H1 (cell line): ENCODE data around the gene UGT1A10. TPM values are rescaled to one million over a fixed set of nuclear protein-coding genes. Genes with fewer than 3 reads are reported as not detected.

ENCODE experiments used
- CTCF ChIA-PET: fragments of 300-600 bp; sonication (Branson Sonifier 250); formaldehyde crosslinking; loops from one replicate; lab custom pipeline; 2021; ENCODE audit not compliant: partially characterized antibody; lab: Charles Lee
- POLR2A ChIA-PET: fragments of 300-600 bp; sonication (Branson Sonifier 250); formaldehyde crosslinking; loops from one replicate; lab custom pipeline; 2021; ENCODE audit warnings: inconsistent platforms; ENCODE audit not compliant: partially characterized antibody; lab: Charles Lee
- DNase-seq, 2 experiments: peaks; one replicate each; pipeline versions ENCODE4 v3.0.0 to v3.0.0-alpha.2; 2010 to 2022; ENCODE audit warnings: low spot score in 2 of 2, low read depth in 1 of 2, mixed read lengths in 1 of 2
- FAIRE-seq: peaks from 2 replicates; lab custom pipeline; 2011; peaks lifted over from hg19 to GRCh38; lab: Jason Lieb, UNC
- H2AFZ ChIP-seq: 2 replicates; pipeline ENCODE4 v1.8.1; 2012; ENCODE audit warnings: low read length, inconsistent platforms
- H2AK5ac ChIP-seq: 2 replicates; pipeline ENCODE4 v1.6.1; 2013; ENCODE audit warnings: low read depth, low read length
- H2BK120ac ChIP-seq: replicated peaks from 2 replicates; pipeline ENCODE3; 2013; ENCODE audit warnings: low read depth, low read length, inconsistent platforms
- H2BK12ac ChIP-seq: 2 replicates; pipeline ENCODE4 v1.6.1; 2013; ENCODE audit warnings: low read depth, low read length
- H2BK15ac ChIP-seq: 2 replicates; pipeline ENCODE4 v1.6.1; 2013; ENCODE audit warnings: low read length
- H2BK20ac ChIP-seq: 2 replicates; pipeline ENCODE4 v1.6.1; 2013; ENCODE audit warnings: low read length
- H2BK5ac ChIP-seq: 2 replicates; pipeline ENCODE4 v1.6.1; 2013; ENCODE audit warnings: low read depth, low read length
- H3K14ac ChIP-seq: 2 replicates; pipeline ENCODE4 v1.6.1; 2013; ENCODE audit warnings: inconsistent platforms; ENCODE audit not compliant: insufficient read length
- H3K18ac ChIP-seq: 2 replicates; pipeline ENCODE4 v1.6.1; 2013; ENCODE audit warnings: low read length; ENCODE audit errors: extremely low read depth
- H3K23ac ChIP-seq: 2 replicates; pipeline ENCODE4 v1.6.1; 2013; ENCODE audit warnings: inconsistent platforms; ENCODE audit not compliant: insufficient read length
- H3K23me2 ChIP-seq: 2 replicates; pipeline ENCODE4 v1.6.1; 2013; ENCODE audit warnings: low read depth, low read length
- H3K27ac ChIP-seq: 2 replicates; pipeline ENCODE4 v1.6.1; 2011; ENCODE audit warnings: low read depth, low read length, inconsistent platforms
- H3K27me3 ChIP-seq, 4 experiments: replicated peaks in 1 of 4; 1 replicate in 1 of 4; 2 replicates in 3 of 4; pipeline versions ENCODE4 v1.6.1 to v1.8.1; 2011 to 2013; ENCODE audit warnings: low read length in 3 of 4, mild to moderate bottlenecking in 3 of 4, inconsistent platforms in 2 of 4, mixed read lengths in 2 of 4, moderate library complexity in 1 of 4; ENCODE audit not compliant: control insufficient read depth in 3 of 4, insufficient read depth in 3 of 4; ENCODE audit errors: extremely low read depth in 1 of 4
- H3K36me3 ChIP-seq, 4 experiments: 2 replicates each; pipeline versions ENCODE4 v1.6.1 to v1.8.1; 2011 to 2013; ENCODE audit warnings: mild to moderate bottlenecking in 4 of 4, low read length in 3 of 4, moderate library complexity in 2 of 4, control low read depth in 1 of 4, inconsistent platforms in 1 of 4; ENCODE audit not compliant: insufficient read depth in 4 of 4, control insufficient read depth in 2 of 4
- H3K4ac ChIP-seq: replicated peaks from 2 replicates; pipeline ENCODE3; 2013; ENCODE audit warnings: low read length, low read depth, mixed read lengths, inconsistent platforms; ENCODE audit not compliant: insufficient read length
- H3K4me1 ChIP-seq, 4 experiments: replicated peaks in 1 of 4; 1 replicate in 1 of 4; 2 replicates in 3 of 4; pipeline versions ENCODE4 v1.6.1 to v1.8.1; 2011 to 2013; ENCODE audit warnings: low read length in 3 of 4, inconsistent platforms in 2 of 4, mixed read lengths in 1 of 4; ENCODE audit not compliant: insufficient read depth in 4 of 4, control insufficient read depth in 3 of 4
- H3K4me2 ChIP-seq, 2 experiments: 2 replicates each; pipeline versions ENCODE4 v1.6.1 to v1.8.1; 2011 to 2013; ENCODE audit warnings: low read depth in 2 of 2, low read length in 2 of 2, control low read depth in 1 of 2, inconsistent platforms in 1 of 2, mild to moderate bottlenecking in 1 of 2; ENCODE audit not compliant: insufficient read depth in 1 of 2
- H3K4me3 ChIP-seq, 4 experiments: fragments of 200-600, 300-600 bp in 1 of 4; sonication (generic), shearing (Covaris generic), sonication (Bioruptor Twin) in 1 of 4; 2 replicates each; pipeline versions ENCODE4 v1.5.1 to v1.8.1; 2011 to 2016; ENCODE audit warnings: low read length in 4 of 4, low read depth in 3 of 4, control low read depth in 2 of 4, inconsistent platforms in 2 of 4, mild to moderate bottlenecking in 2 of 4, mixed read lengths in 1 of 4, moderate library complexity in 1 of 4; ENCODE audit not compliant: insufficient read depth in 2 of 4; ENCODE audit errors: extremely low read depth in 1 of 4
- H3K56ac ChIP-seq: replicated peaks from 2 replicates; pipeline ENCODE3; 2013; ENCODE audit warnings: low read depth, mild to moderate bottlenecking, mixed read lengths, low read length, inconsistent platforms; ENCODE audit not compliant: insufficient read length
- H3K79me1 ChIP-seq: 2 replicates; pipeline ENCODE4 v1.6.1; 2013; ENCODE audit warnings: low read depth, low read length, control low read depth
- H3K79me2 ChIP-seq, 2 experiments: 2 replicates each; pipeline versions ENCODE4 v1.6.1 to v1.8.1; 2012 to 2013; ENCODE audit warnings: low read length in 2 of 2, mild to moderate bottlenecking in 2 of 2, inconsistent platforms in 1 of 2; ENCODE audit not compliant: insufficient read depth in 2 of 2, control insufficient read depth in 1 of 2
- H3K9ac ChIP-seq, 4 experiments: replicated peaks in 1 of 4; 1 replicate in 1 of 4; 2 replicates in 3 of 4; pipeline versions ENCODE4 v1.6.1 to v1.8.1; 2011 to 2013; ENCODE audit warnings: low read depth in 3 of 4, low read length in 3 of 4, control low read depth in 2 of 4, mild to moderate bottlenecking in 2 of 4, moderate library complexity in 2 of 4, inconsistent platforms in 1 of 4; ENCODE audit errors: extremely low read depth in 1 of 4
- H3K9me3 ChIP-seq, 2 experiments: 2 replicates each; pipeline versions ENCODE4 v1.6.1 to v1.8.1; 2012 to 2013; ENCODE audit warnings: mild to moderate bottlenecking in 2 of 2, moderate library complexity in 2 of 2, control low read depth in 1 of 2, inconsistent platforms in 1 of 2, low read depth in 1 of 2, low read length in 1 of 2, mixed read lengths in 1 of 2; ENCODE audit not compliant: insufficient read depth in 2 of 2
- H4K20me1 ChIP-seq, 2 experiments: replicated peaks in 1 of 2; 2 replicates each; pipeline versions ENCODE3 to v1.8.1; 2011 to 2013; ENCODE audit warnings: inconsistent platforms in 2 of 2, low read length in 2 of 2, mild to moderate bottlenecking in 1 of 2; ENCODE audit not compliant: insufficient read depth in 2 of 2, control insufficient read depth in 1 of 2
- H4K5ac ChIP-seq: 2 replicates; pipeline ENCODE4 v1.6.1; 2013; ENCODE audit warnings: low read length, low read depth, mixed read lengths, inconsistent platforms; ENCODE audit not compliant: insufficient read length
- H4K8ac ChIP-seq: 2 replicates; pipeline ENCODE4 v1.8.0; 2013; ENCODE audit warnings: mild to moderate bottlenecking, moderate library complexity, low read length, inconsistent platforms; ENCODE audit not compliant: insufficient read depth; ENCODE audit errors: extremely low read depth
- H4K91ac ChIP-seq: replicated peaks from 2 replicates; pipeline ENCODE3; 2013; ENCODE audit warnings: low read length, mixed read lengths, inconsistent platforms; ENCODE audit not compliant: insufficient read length
- CREB1 ChIP-seq: IDR thresholded peaks from 2 replicates; pipeline ENCODE4 v1.6.1; 2012; ENCODE audit warnings: inconsistent platforms
- NRF1 ChIP-seq: IDR thresholded peaks from 2 replicates; pipeline ENCODE4 v1.6.1; 2011; ENCODE audit warnings: mild to moderate bottlenecking, low read depth, low read length, improper control_type of control experiment
- SP4 ChIP-seq: IDR thresholded peaks from 2 replicates; pipeline ENCODE4 v1.6.1; 2012; ENCODE audit warnings: low read length, inconsistent platforms
- WGBS, 2 experiments: shearing (Covaris generic) in 1 of 2; methylation state at CpG; one replicate each; pipeline versions ENCODE4 v1.1.6 to v1.1.7; 2013 to 2015; ENCODE audit warnings: low lambda C conversion rate in 2 of 2, mixed read lengths in 2 of 2, inconsistent platforms in 1 of 2, low coverage in 1 of 2, missing lambda C conversion rate in 1 of 2; ENCODE audit not compliant: insufficient replicate concordance in 2 of 2, insufficient coverage in 1 of 2, insufficient read length in 1 of 2; ENCODE audit errors: extremely low coverage in 1 of 2, missing lambda C conversion rate in 1 of 2; 5-methylcytosine and 5-hydroxymethylcytosine counted together
- polyA plus RNA-seq, 7 experiments: library from polyadenylated mRNA; depleted of rRNA in 3 of 7; stranded (reverse) in 5 of 7; unstranded in 2 of 7; fragments of >200 nt in 5 of 7; fragments of 200-250 nt in 2 of 7; gene quantifications; 1 replicate in 5 of 7; 2 replicates in 1 of 7; 4 replicates in 1 of 7; pipeline versions ENCODE4 v1.2.1 to v1.2.3, GENCODE V29; 2011 to 2013; ENCODE audit warnings: missing spikeins in 2 of 7, mixed read lengths in 2 of 7
- total RNA-seq: library from RNA; stranded (reverse); fragmentation: NEBNext Ultra II Directional; extraction: Animal tissue kit (Norgen Biotek cat#: 25700); gene quantifications from 2 replicates; pipeline ENCODE4 v1.2.1, GENCODE V29; 2021

UGT1A10 gene
- total and polyA plus RNA-seq, 2 of the 8 experiments (the other 6 are each of a cell fraction or from before 2014, with no cell fraction given), result not detected

DNA sequence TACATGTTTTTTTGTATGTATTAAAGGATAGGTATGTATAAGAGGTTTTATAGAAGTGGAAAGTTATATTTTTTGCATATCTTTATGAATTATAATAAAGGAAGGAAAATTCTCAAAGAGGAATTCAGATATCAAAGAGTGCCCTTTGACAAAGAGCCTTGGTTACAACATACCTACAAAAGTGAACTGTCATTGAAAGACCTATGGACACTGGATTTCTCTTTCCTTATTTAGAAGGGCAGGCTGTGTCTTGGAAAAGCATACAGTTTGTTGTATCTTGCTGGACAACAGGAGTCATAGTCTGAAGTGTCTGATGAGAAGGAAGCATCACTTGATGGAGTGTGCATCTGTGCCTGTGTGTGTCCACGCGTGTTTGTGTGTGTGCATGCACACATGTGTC lies 15.2 kb downstream of the UGT1A10 start:
- H4K5ac ChIP-seq, result no peak overlapping the region
- H3K9me3 ChIP-seq, result peaks cover 3 to 9% of the 10 kb centered on the region in 2 experiments; a peak in 1 of 4 replicates
- H3K4ac ChIP-seq, result no peak overlapping the region
- no peak overlapping the region for H2BK12ac ChIP-seq
- no peak overlapping the region for H3K4me3 ChIP-seq
- H3K27me3 ChIP-seq, result no peaks in the 10 kb centered on the region
- no peaks in the 10 kb centered on the region for H3K4me1 ChIP-seq
- H3K56ac ChIP-seq, result no peak overlapping the region
- no peak overlapping the region for H4K91ac ChIP-seq
- H3K4me2 ChIP-seq, result no peak overlapping the region
- H3K79me1 ChIP-seq, result no peaks in the 10 kb centered on the region
- H2AFZ ChIP-seq, result no peak overlapping the region
- H3K18ac ChIP-seq, result no peak overlapping the region
- no peak overlapping the region for H2BK5ac ChIP-seq
- H2BK20ac ChIP-seq, result no peak overlapping the region
- ChIA-PET CTCF (interaction anchor here (1.2 kb wide), 1 partner anchor 8 kb away, joined by 5 read pairs; no protein-coding TSS in a partner anchor), POLR2A (no interaction called here)
- TF ChIP-seq SP4 (no peak), NRF1 (no peak), CREB1 (no peak)
- WGBS, 2 experiments, result 80% methylated on average over 2 of the region's 2 CpGs; no CpG with 5 or more reads in 1 of the 2 experiments
- DNase-seq (no peak), FAIRE-seq (no peak)
- H3K79me2 ChIP-seq, result no peaks in the 10 kb centered on the region
- H2BK120ac ChIP-seq, result no peak overlapping the region
- H2BK15ac ChIP-seq, result no peak overlapping the region
- no peak overlapping the region for H3K23ac ChIP-seq
- H3K27ac ChIP-seq, result no peak overlapping the region
- no peak overlapping the region for H4K8ac ChIP-seq
- no peaks in the 10 kb centered on the region for H3K23me2 ChIP-seq
- no peak overlapping the region for H3K9ac ChIP-seq
- no peak overlapping the region for H3K14ac ChIP-seq
- H4K20me1 ChIP-seq, result no peaks in the 10 kb centered on the region
- no peak overlapping the region for H2AK5ac ChIP-seq
- H3K36me3 ChIP-seq, result no peaks in the 10 kb centered on the region
